ENCODE data around the gene OPCML. TPM values are rescaled to one million over a fixed set of nuclear protein-coding genes. Genes with fewer than 3 reads are reported as not detected.

OPCML gene
- total and polyA plus RNA-seq, 2 donors (not counting 1 experiment from before 2014, with no cell fraction given), result 0.99 to 2.8 TPM

DNA sequence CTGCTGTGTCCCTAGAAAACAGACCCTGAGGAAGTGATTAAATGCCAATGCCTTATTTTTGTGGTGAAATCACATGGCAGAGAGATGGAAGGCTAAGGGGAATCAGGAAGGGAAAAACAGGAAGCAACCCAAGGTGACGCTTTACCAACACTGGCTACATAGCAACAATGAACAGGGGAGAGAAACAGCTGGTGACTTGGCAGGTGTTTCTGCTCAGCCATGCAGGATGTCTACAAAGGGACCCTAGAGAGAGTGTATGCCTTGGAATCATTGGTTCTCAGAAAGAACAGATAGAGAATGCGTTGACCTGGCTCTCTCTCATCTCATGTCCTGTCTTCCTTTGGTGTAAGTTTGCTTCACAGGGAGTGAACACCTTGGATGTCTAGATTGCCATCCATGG is 911.9 kb downstream of the OPCML start:
- H3K4me2 ChIP-seq (ENCODE audit: extremely low read depth, insufficient read depth, low read length), result no peak overlapping the region
- H3K27me3 ChIP-seq (ENCODE audit: control insufficient read depth, insufficient read depth, low read length), result no peaks in the 10 kb centered on the region
- no peak for TF ChIP-seq EZH2 (IDR thresholded peaks at IDR 0.05; ENCODE audit: low read length, missing control alignments)
- TF ChIP-seq, protein P1, sequence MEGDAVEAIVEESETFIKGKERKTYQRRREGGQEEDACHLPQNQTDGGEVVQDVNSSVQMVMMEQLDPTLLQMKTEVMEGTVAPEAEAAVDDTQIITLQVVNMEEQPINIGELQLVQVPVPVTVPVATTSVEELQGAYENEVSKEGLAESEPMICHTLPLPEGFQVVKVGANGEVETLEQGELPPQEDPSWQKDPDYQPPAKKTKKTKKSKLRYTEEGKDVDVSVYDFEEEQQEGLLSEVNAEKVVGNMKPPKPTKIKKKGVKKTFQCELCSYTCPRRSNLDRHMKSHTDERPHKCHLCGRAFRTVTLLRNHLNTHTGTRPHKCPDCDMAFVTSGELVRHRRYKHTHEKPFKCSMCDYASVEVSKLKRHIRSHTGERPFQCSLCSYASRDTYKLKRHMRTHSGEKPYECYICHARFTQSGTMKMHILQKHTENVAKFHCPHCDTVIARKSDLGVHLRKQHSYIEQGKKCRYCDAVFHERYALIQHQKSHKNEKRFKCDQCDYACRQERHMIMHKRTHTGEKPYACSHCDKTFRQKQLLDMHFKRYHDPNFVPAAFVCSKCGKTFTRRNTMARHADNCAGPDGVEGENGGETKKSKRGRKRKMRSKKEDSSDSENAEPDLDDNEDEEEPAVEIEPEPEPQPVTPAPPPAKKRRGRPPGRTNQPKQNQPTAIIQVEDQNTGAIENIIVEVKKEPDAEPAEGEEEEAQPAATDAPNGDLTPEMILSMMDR (conservative IDR thresholded peaks at IDR 0.05 in 1 of 2, IDR thresholded peaks at IDR 0.05 in 1 of 2; ENCODE audit: low read depth in 1 of 2, low read length in 2 of 2), result no peak
- H3K36me3 ChIP-seq (ENCODE audit: control insufficient read depth, insufficient read depth, low read length), result no peaks in the 10 kb centered on the region
- no peak overlapping the region for H3K9ac ChIP-seq (ENCODE audit: insufficient read depth, low read length)
- H2AFZ ChIP-seq (ENCODE audit: low read length), result no peak overlapping the region
- no peak overlapping the region for H3K4me3 ChIP-seq (replicated peaks in 1 of 4; ENCODE audit: control extremely low read depth in 1 of 4, insufficient read depth in 1 of 4, low read depth in 3 of 4, low read length in 4 of 4)
- no peak for DNase-seq (ENCODE audit: low read depth in 2 of 2)
- no peak overlapping the region for H3K27ac ChIP-seq (ENCODE audit: insufficient read depth, low read length)
- H3K9me3 ChIP-seq (ENCODE audit: control insufficient read depth, insufficient read depth, low read depth, low read length), result no peaks in the 10 kb centered on the region
- H4K20me1 ChIP-seq (ENCODE audit: control insufficient read depth, extremely low read depth, insufficient read depth, low read length), result no peaks in the 10 kb centered on the region
- H3K4me1 ChIP-seq (ENCODE audit: control insufficient read depth, extremely low read depth, insufficient read depth, low read length), result no peaks in the 10 kb centered on the region
- no peaks in the 10 kb centered on the region for H3K79me2 ChIP-seq (ENCODE audit: control insufficient read depth, insufficient read depth, low read length)

DNA sequence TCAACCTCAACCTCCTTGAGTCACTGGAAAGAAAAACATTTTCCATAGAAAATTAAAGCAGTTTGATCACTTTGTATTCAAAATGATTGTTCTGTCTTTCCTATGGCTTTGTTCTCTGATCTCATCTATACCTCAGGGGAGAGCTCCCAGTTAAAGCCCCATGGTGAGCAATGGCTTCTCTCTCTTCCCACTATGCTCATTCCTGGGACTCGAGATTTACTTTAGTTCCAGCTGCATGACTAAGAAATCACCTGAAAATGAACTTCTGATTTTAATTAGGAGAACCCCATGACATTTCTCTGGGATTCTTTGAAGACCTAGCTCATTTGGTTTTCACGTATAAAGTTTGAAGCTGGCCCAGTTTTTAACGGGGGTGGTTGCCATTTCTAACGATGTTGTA is 921.5 kb downstream of the OPCML start:
- Histone ChIP-seq H3K4me1 (ENCODE audit: control insufficient read depth, extremely low read depth, insufficient read depth, low read length) (no peaks in the 10 kb centered on the region), H3K36me3 (ENCODE audit: control insufficient read depth, insufficient read depth, low read length) (no peaks in the 10 kb centered on the region), H3K4me2 (ENCODE audit: extremely low read depth, insufficient read depth, low read length) (no peak overlapping the region), H2AFZ (ENCODE audit: low read length) (no peak overlapping the region), H4K20me1 (ENCODE audit: control insufficient read depth, extremely low read depth, insufficient read depth, low read length) (no peaks in the 10 kb centered on the region), H3K9me3 (ENCODE audit: control insufficient read depth, insufficient read depth, low read depth, low read length) (no peaks in the 10 kb centered on the region), H3K4me3 (replicated peaks in 1 of 4; ENCODE audit: control extremely low read depth in 1 of 4, insufficient read depth in 1 of 4, low read depth in 3 of 4, low read length in 4 of 4) (peak overlapping the region in 1 of 4 experiments; percentile 20), H3K27ac (ENCODE audit: insufficient read depth, low read length) (no peak overlapping the region), H3K79me2 (ENCODE audit: control insufficient read depth, insufficient read depth, low read length) (no peaks in the 10 kb centered on the region), H3K27me3 (ENCODE audit: control insufficient read depth, insufficient read depth, low read length) (no peaks in the 10 kb centered on the region), H3K9ac (ENCODE audit: insufficient read depth, low read length) (no peak overlapping the region)
- TF ChIP-seq, protein P1 (conservative IDR thresholded peaks at IDR 0.05 in 1 of 2, IDR thresholded peaks at IDR 0.05 in 1 of 2; ENCODE audit: low read depth in 1 of 2, low read length in 2 of 2), result no peak
- no peak for TF ChIP-seq EZH2 (IDR thresholded peaks at IDR 0.05; ENCODE audit: low read length, missing control alignments)
- peak in 1 of 2 donors; percentile 63 for DNase-seq (ENCODE audit: low read depth in 2 of 2)

DNA sequence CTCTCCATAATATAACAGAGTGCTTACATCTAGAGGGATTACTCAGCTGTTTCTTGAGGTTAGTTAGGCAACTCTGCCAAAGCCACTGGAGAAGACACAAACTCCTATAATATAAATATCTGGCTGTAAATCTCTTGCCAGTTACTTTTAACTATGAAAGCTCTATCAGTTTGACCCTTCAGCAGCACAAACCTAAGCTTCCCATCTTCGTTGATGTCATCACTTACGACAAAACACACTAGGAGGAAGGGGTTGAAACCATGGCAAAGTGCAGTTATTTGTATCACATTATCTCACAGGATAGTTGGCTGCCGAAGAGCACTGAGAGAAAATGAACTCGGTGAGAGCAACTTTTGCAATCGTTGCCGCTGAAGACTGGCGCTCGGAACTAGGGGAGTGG is 922.1 kb downstream of the OPCML start:
- H3K4me2 ChIP-seq (ENCODE audit: extremely low read depth, insufficient read depth, low read length), result peak overlapping the region; percentile 48
- no peak overlapping the region for H2AFZ ChIP-seq (ENCODE audit: low read length)
- H3K27ac ChIP-seq (ENCODE audit: insufficient read depth, low read length), result no peak overlapping the region
- no peaks in the 10 kb centered on the region for H3K36me3 ChIP-seq (ENCODE audit: control insufficient read depth, insufficient read depth, low read length)
- no peak overlapping the region for H3K9ac ChIP-seq (ENCODE audit: insufficient read depth, low read length)
- H4K20me1 ChIP-seq (ENCODE audit: control insufficient read depth, extremely low read depth, insufficient read depth, low read length), result no peaks in the 10 kb centered on the region
- H3K79me2 ChIP-seq (ENCODE audit: control insufficient read depth, insufficient read depth, low read length), result no peaks in the 10 kb centered on the region
- no peaks in the 10 kb centered on the region for H3K9me3 ChIP-seq (ENCODE audit: control insufficient read depth, insufficient read depth, low read depth, low read length)
- H3K27me3 ChIP-seq (ENCODE audit: control insufficient read depth, insufficient read depth, low read length), result no peaks in the 10 kb centered on the region
- no peak for TF ChIP-seq EZH2 (IDR thresholded peaks at IDR 0.05; ENCODE audit: low read length, missing control alignments)
- TF ChIP-seq, protein P1 (conservative IDR thresholded peaks at IDR 0.05 in 1 of 2, IDR thresholded peaks at IDR 0.05 in 1 of 2; ENCODE audit: low read depth in 1 of 2, low read length in 2 of 2), result no peak
- peak overlapping the region in 2 of 4 experiments; percentile 3 to 20 for H3K4me3 ChIP-seq (replicated peaks in 1 of 4; ENCODE audit: control extremely low read depth in 1 of 4, insufficient read depth in 1 of 4, low read depth in 3 of 4, low read length in 4 of 4)
- H3K4me1 ChIP-seq (ENCODE audit: control insufficient read depth, extremely low read depth, insufficient read depth, low read length), result no peaks in the 10 kb centered on the region
- DNase-seq (ENCODE audit: low read depth in 2 of 2), result peak; percentile 87 to 88
